Effector memory CD4-positive, alpha-beta T cell (primary cell): ENCODE results near the gene TEKT1.
A peak's percentile ranks its signal among the peaks of the same experiment; 100 is the strongest.

ENCODE experiments used
- DNase-seq, 3 donors: peaks; one replicate each; pipeline ENCODE4 v3.0.0-alpha.2; 2020
- H3K27ac ChIP-seq: 2 replicates; pipeline ENCODE4 v1.7.0; 2013; ENCODE audit warnings: mild to moderate bottlenecking, low read length, moderate library complexity; ENCODE audit not compliant: insufficient read depth, poor library complexity, severe bottlenecking
- H3K27me3 ChIP-seq: replicated peaks from 2 replicates; pipeline ENCODE4 v1.7.0; 2013; ENCODE audit warnings: mild to moderate bottlenecking, low read length; ENCODE audit not compliant: insufficient read depth, control insufficient read depth, poor library complexity, severe bottlenecking
- H3K36me3 ChIP-seq: 2 replicates; pipeline ENCODE4 v1.7.0; 2013; ENCODE audit warnings: mild to moderate bottlenecking, low read length, moderate library complexity; ENCODE audit not compliant: control insufficient read depth, insufficient read depth
- H3K4me1 ChIP-seq: 2 replicates; pipeline ENCODE4 v1.7.0; 2013; ENCODE audit warnings: low read length, mild to moderate bottlenecking; ENCODE audit not compliant: control insufficient read depth, insufficient read depth, poor library complexity, severe bottlenecking
- H3K4me3 ChIP-seq: 2 replicates; pipeline ENCODE4 v1.7.0; 2013; ENCODE audit warnings: low read length, low read depth, mild to moderate bottlenecking; ENCODE audit not compliant: insufficient read depth, poor library complexity, severe bottlenecking
- H3K9me3 ChIP-seq: 2 replicates; pipeline ENCODE4 v1.7.0; 2013; ENCODE audit warnings: mild to moderate bottlenecking, low read length, moderate library complexity; ENCODE audit not compliant: control insufficient read depth

TEKT1 gene

GRCh38 chr17:6772016-6772415 is 59.5 kb downstream of the TEKT1 start:
- H3K36me3 ChIP-seq: peaks cover 64% of the 10 kb centered on the region
- no peak overlapping the region for H3K4me3 ChIP-seq
- H3K4me1 ChIP-seq: no peaks in the 10 kb centered on the region
- H3K27me3 ChIP-seq: no peaks in the 10 kb centered on the region
- no peak overlapping the region for H3K27ac ChIP-seq
- peaks cover 7% of the 10 kb centered on the region for H3K9me3 ChIP-seq
- no peak for DNase-seq

- Histone ChIP-seq H3K36me3 (peaks cover 97% of the 10 kb centered on the region), H3K27me3 (no peaks in the 10 kb centered on the region), H3K9me3 (no peaks in the 10 kb centered on the region), H3K4me1 (no peaks in the 10 kb centered on the region), H3K4me3 (no peak overlapping the region), H3K27ac (no peak overlapping the region)
- DNase-seq: no peak
Measured at GRCh38 chr17:6768447-6768846, 63.1 kb downstream of the TEKT1 start.

- H3K36me3 ChIP-seq: peaks cover 77% of the 10 kb centered on the region
- DNase-seq: no peak
- no peak overlapping the region for H3K27ac ChIP-seq
- H3K27me3 ChIP-seq: no peaks in the 10 kb centered on the region
- no peaks in the 10 kb centered on the region for H3K4me1 ChIP-seq
- no peaks in the 10 kb centered on the region for H3K9me3 ChIP-seq
- H3K4me3 ChIP-seq: no peak overlapping the region
Measured at GRCh38 chr17:6761779-6762178, 69.8 kb downstream of the TEKT1 start.

- Histone ChIP-seq H3K9me3 (no peaks in the 10 kb centered on the region), H3K36me3 (peaks cover 40% of the 10 kb centered on the region), H3K4me1 (peaks cover 12% of the 10 kb centered on the region), H3K27me3 (no peaks in the 10 kb centered on the region), H3K4me3 (no peak overlapping the region), H3K27ac (no peak overlapping the region)
- DNase-seq: no peak
Measured at GRCh38 chr17:6757747-6758146, 73.8 kb downstream of the TEKT1 start.

GRCh38 chr17:6756425-6757031 is 75.0 kb downstream of the TEKT1 start:
- Histone ChIP-seq H3K9me3 (no peaks in the 10 kb centered on the region), H3K4me3 (peak overlapping the region; percentile 63), H3K27me3 (no peaks in the 10 kb centered on the region), H3K27ac (peak overlapping the region; percentile 33), H3K4me1 (peaks cover 12% of the 10 kb centered on the region), H3K36me3 (peaks cover 28% of the 10 kb centered on the region)
- DNase-seq: no peak

- H3K9me3 ChIP-seq: no peaks in the 10 kb centered on the region
- H3K27me3 ChIP-seq: no peaks in the 10 kb centered on the region
- H3K27ac ChIP-seq: peak within 1 kb of the TSS; percentile 33
- H3K4me3 ChIP-seq: peak within 1 kb of the TSS; percentile 63
- peaks cover 22% of the 10 kb centered on the region for H3K36me3 ChIP-seq
- DNase-seq: peak; percentile 7 to 21 (median 17)
- H3K4me1 ChIP-seq: peaks cover 12% of the 10 kb centered on the region
Measured at GRCh38 chr17:6755731-6756184, 75.8 kb downstream of the TEKT1 start, which contains the start of gene XAF1. XAF1 (plus strand) TSS chr17:6756046; CDS start chr17:6756079, 33 bp downstream.

GRCh38 chr17:6755281-6755680 is 76.2 kb downstream of the TEKT1 start:
- H3K9me3 ChIP-seq: no peaks in the 10 kb centered on the region
- no peak for DNase-seq
- peaks cover 18% of the 10 kb centered on the region for H3K36me3 ChIP-seq
- no peaks in the 10 kb centered on the region for H3K27me3 ChIP-seq
- peaks cover 12% of the 10 kb centered on the region for H3K4me1 ChIP-seq
- H3K27ac ChIP-seq: peak overlapping the region; percentile 33
- H3K4me3 ChIP-seq: peak overlapping the region; percentile 63

GRCh38 chr17:6753546-6753945 is 78.0 kb downstream of the TEKT1 start:
- DNase-seq: no peak
- Histone ChIP-seq H3K36me3 (peaks cover 3% of the 10 kb centered on the region), H3K4me1 (peaks cover 12% of the 10 kb centered on the region), H3K27ac (peak overlapping the region; percentile 15), H3K9me3 (no peaks in the 10 kb centered on the region), H3K27me3 (no peaks in the 10 kb centered on the region), H3K4me3 (no peak overlapping the region)

GRCh38 chr17:6753006-6753445 is 78.5 kb downstream of the TEKT1 start:
- H3K9me3 ChIP-seq: no peaks in the 10 kb centered on the region
- H3K27ac ChIP-seq: peak overlapping the region; percentile 15
- peaks cover 12% of the 10 kb centered on the region for H3K4me1 ChIP-seq
- H3K27me3 ChIP-seq: no peaks in the 10 kb centered on the region
- DNase-seq: peak in 2 of 3 donors; percentile 16 to 54
- no peaks in the 10 kb centered on the region for H3K36me3 ChIP-seq
- H3K4me3 ChIP-seq: no peak overlapping the region

- no peak for DNase-seq
- Histone ChIP-seq H3K4me1 (peaks cover 12% of the 10 kb centered on the region), H3K4me3 (no peak overlapping the region), H3K9me3 (no peaks in the 10 kb centered on the region), H3K27me3 (no peaks in the 10 kb centered on the region), H3K36me3 (no peaks in the 10 kb centered on the region), H3K27ac (no peak overlapping the region)
Measured at GRCh38 chr17:6752068-6752909, 79.2 kb downstream of the TEKT1 start.
